Keratinocyte (primary cell): ENCODE data around the gene CALCR. TPM values are rescaled to one million over a fixed set of nuclear protein-coding genes. Genes with fewer than 3 reads are reported as not detected.

Experiments used
- DNase-seq: peaks from one replicate; pipeline ENCODE4 v3.0.0-alpha.2; 2011; ENCODE audit warnings: low read depth, missing footprints, low spot score
- FAIRE-seq: peaks from 2 replicates; lab custom pipeline; 2011; peaks lifted over from hg19 to GRCh38; lab: Jason Lieb, UNC
- H2AFZ ChIP-seq: 2 replicates; pipeline ENCODE4 v1.6.0; 2012; ENCODE audit warnings: low read length, control low read depth, inconsistent platforms; ENCODE audit not compliant: control insufficient read depth
- H3K27ac ChIP-seq: 2 replicates; pipeline ENCODE4 v1.5.1; 2011; ENCODE audit warnings: low read length; ENCODE audit not compliant: control insufficient read depth, insufficient read depth
- H3K27me3 ChIP-seq: 3 replicates; pipeline ENCODE4 v1.6.0; 2011; ENCODE audit warnings: low read length; ENCODE audit not compliant: control insufficient read depth, insufficient read depth; ENCODE audit errors: extremely low read depth
- H3K36me3 ChIP-seq, 2 experiments: 2 replicates in 1 of 2; 3 replicates in 1 of 2; pipeline ENCODE4 v1.5.1; 2011; ENCODE audit warnings: low read length in 2 of 2, mild to moderate bottlenecking in 1 of 2; ENCODE audit not compliant: control insufficient read depth in 2 of 2, insufficient read depth in 2 of 2; ENCODE audit errors: extremely low read depth in 1 of 2
- H3K4me1 ChIP-seq: 3 replicates; pipeline ENCODE4 v1.5.1; 2011; ENCODE audit warnings: low read length; ENCODE audit not compliant: control insufficient read depth, insufficient read depth; ENCODE audit errors: extremely low read depth
- H3K4me2 ChIP-seq: 3 replicates; pipeline ENCODE4 v1.6.0; 2011; ENCODE audit warnings: low read depth, low read length; ENCODE audit not compliant: control insufficient read depth, insufficient read depth; ENCODE audit errors: extremely low read depth
- H3K4me3 ChIP-seq, 3 experiments: fragments of 200-600 bp in 1 of 3; sonication (generic) in 1 of 3; 2 replicates in 2 of 3; 3 replicates in 1 of 3; pipeline ENCODE4 v1.5.1; 2011 to 2016; ENCODE audit warnings: low read length in 3 of 3, mild to moderate bottlenecking in 3 of 3, control low read depth in 2 of 3, inconsistent platforms in 1 of 3, low read depth in 1 of 3, mixed read lengths in 1 of 3, mixed run types in 1 of 3, moderate library complexity in 1 of 3; ENCODE audit not compliant: control insufficient read depth in 2 of 3, insufficient read depth in 2 of 3; ENCODE audit errors: extremely low read depth in 1 of 3
- H3K79me2 ChIP-seq: 2 replicates; pipeline ENCODE4 v1.6.0; 2012; ENCODE audit warnings: low read length; ENCODE audit not compliant: control insufficient read depth, insufficient read depth
- H3K9ac ChIP-seq: 3 replicates; pipeline ENCODE4 v1.6.0; 2011; ENCODE audit warnings: low read length; ENCODE audit not compliant: control insufficient read depth, insufficient read depth; ENCODE audit errors: extremely low read depth
- H3K9me1 ChIP-seq: 3 replicates; pipeline ENCODE4 v1.6.0; 2011; ENCODE audit warnings: low read length; ENCODE audit not compliant: control insufficient read depth, insufficient read depth; ENCODE audit errors: extremely low read depth
- H3K9me3 ChIP-seq: 2 replicates; pipeline ENCODE4 v1.5.1; 2012; ENCODE audit warnings: low read depth, low read length; ENCODE audit not compliant: control insufficient read depth
- H4K20me1 ChIP-seq: 3 replicates; pipeline ENCODE4 v1.6.0; 2011; ENCODE audit warnings: low read length; ENCODE audit not compliant: control insufficient read depth, insufficient read depth; ENCODE audit errors: extremely low read depth
- CTCF ChIP-seq, 3 experiments: IDR thresholded peaks in 1 of 3; conservative IDR thresholded peaks in 1 of 3; optimal IDR thresholded peaks in 1 of 3; 2 replicates in 2 of 3; 3 replicates in 1 of 3; pipeline versions ENCODE3 to v1.5.1; 2011; ENCODE audit warnings: low read length in 3 of 3, mild to moderate bottlenecking in 3 of 3, moderate library complexity in 2 of 3, control low read depth in 1 of 3, inconsistent platforms in 1 of 3; ENCODE audit not compliant: insufficient read depth in 2 of 3; ENCODE audit errors: extremely low read depth in 1 of 3
- EZH2 ChIP-seq: IDR thresholded peaks from one replicate; pipeline ENCODE4 v1.6.1; 2012; ENCODE audit warnings: inconsistent platforms, mild to moderate bottlenecking, low read length, moderate library complexity
- dilution Hi-C: fragments of 300-500 bp; cut with MboI; formaldehyde crosslinking; loops from one replicate; pipeline ENCODE4 v1.7.0; 2020; ENCODE audit warnings: low sequenced_read_pairs; ENCODE audit not compliant: extremely low pct_ligation_motif_present
- polyA plus RNA-seq, 5 experiments: library from polyadenylated mRNA; depleted of rRNA in 3 of 5; stranded (reverse) in 3 of 5; stranded (forward) in 1 of 5; unstranded in 1 of 5; fragments of >200 nt; gene quantifications; 1 replicate in 1 of 5; 2 replicates in 3 of 5; 3 replicates in 1 of 5; pipeline versions ENCODE4 v1.2.1 to v1.2.3, GENCODE V29; 2011 to 2012; ENCODE audit warnings: missing spikeins in 2 of 5, low read depth in 1 of 5, low replicate concordance in 1 of 5

Gene CALCR
- polyA plus RNA-seq, 1 donor (not counting 4 experiments of a cell fraction or from before 2014, with no cell fraction given) = not detected

- H3K79me2 ChIP-seq = no peaks in the 10 kb centered on the region
- no peaks in the 10 kb centered on the region for H3K36me3 ChIP-seq
- H3K4me1 ChIP-seq = no peaks in the 10 kb centered on the region
- no peaks in the 10 kb centered on the region for H4K20me1 ChIP-seq
- H3K9me1 ChIP-seq = no peaks in the 10 kb centered on the region
- no peak overlapping the region for H3K4me3 ChIP-seq
- DNase-seq (no peak), FAIRE-seq (no peak)
- no peak overlapping the region for H2AFZ ChIP-seq
- TF ChIP-seq EZH2 (no peak), CTCF (optimal IDR thresholded peaks at IDR 0.05 in 1 of 3, IDR thresholded peaks at IDR 0.05 in 1 of 3, conservative IDR thresholded peaks at IDR 0.05 in 1 of 3; ENCODE audit: extremely low read depth in 1 of 3, insufficient read depth in 2 of 3, low read length in 3 of 3) (peak; percentile 49 to 60 (median 52))
- H3K27me3 ChIP-seq = no peaks in the 10 kb centered on the region
- H3K9ac ChIP-seq = no peak overlapping the region
- no peak overlapping the region for H3K27ac ChIP-seq
- dilution Hi-C loops = no loop called here
- H3K9me3 ChIP-seq = no peaks in the 10 kb centered on the region
- no peak overlapping the region for H3K4me2 ChIP-seq
These were observed 47.8 kb upstream of the CALCR start for GRCh38 chr7:93622036-93623033.

GRCh38 chr7:93620864-93621263 is 46.3 kb upstream of the CALCR start:
- H3K9ac ChIP-seq = no peak overlapping the region
- no peak for TF ChIP-seq CTCF (optimal IDR thresholded peaks at IDR 0.05 in 1 of 3, IDR thresholded peaks at IDR 0.05 in 1 of 3, conservative IDR thresholded peaks at IDR 0.05 in 1 of 3; ENCODE audit: extremely low read depth in 1 of 3, insufficient read depth in 2 of 3, low read length in 3 of 3)
- TF ChIP-seq EZH2 = no peak
- no peaks in the 10 kb centered on the region for H3K4me1 ChIP-seq
- FAIRE-seq (no peak), DNase-seq (no peak)
- dilution Hi-C loops = no loop called here
- no peaks in the 10 kb centered on the region for H3K27me3 ChIP-seq
- no peaks in the 10 kb centered on the region for H3K9me3 ChIP-seq
- no peaks in the 10 kb centered on the region for H3K9me1 ChIP-seq
- H3K79me2 ChIP-seq = no peaks in the 10 kb centered on the region
- H3K27ac ChIP-seq = no peak overlapping the region
- no peaks in the 10 kb centered on the region for H3K36me3 ChIP-seq
- H3K4me2 ChIP-seq = no peak overlapping the region
- no peak overlapping the region for H2AFZ ChIP-seq
- no peaks in the 10 kb centered on the region for H4K20me1 ChIP-seq
- H3K4me3 ChIP-seq = no peak overlapping the region
